22Rv1 (cell line): ENCODE data around the gene RRP12.

ENCODE experiments used
- CTCF ChIP-seq: fragments of 450-650 bp; IDR thresholded peaks from 2 replicates; pipeline ENCODE4 v1.5.1; 2017; ENCODE audit warnings: mild to moderate bottlenecking
- ZFX ChIP-seq: fragments of 450-650 bp; IDR thresholded peaks from 2 replicates; pipeline ENCODE4 v1.6.1; 2017; ENCODE audit warnings: antibody characterized with exemption, borderline replicate concordance

DNA sequence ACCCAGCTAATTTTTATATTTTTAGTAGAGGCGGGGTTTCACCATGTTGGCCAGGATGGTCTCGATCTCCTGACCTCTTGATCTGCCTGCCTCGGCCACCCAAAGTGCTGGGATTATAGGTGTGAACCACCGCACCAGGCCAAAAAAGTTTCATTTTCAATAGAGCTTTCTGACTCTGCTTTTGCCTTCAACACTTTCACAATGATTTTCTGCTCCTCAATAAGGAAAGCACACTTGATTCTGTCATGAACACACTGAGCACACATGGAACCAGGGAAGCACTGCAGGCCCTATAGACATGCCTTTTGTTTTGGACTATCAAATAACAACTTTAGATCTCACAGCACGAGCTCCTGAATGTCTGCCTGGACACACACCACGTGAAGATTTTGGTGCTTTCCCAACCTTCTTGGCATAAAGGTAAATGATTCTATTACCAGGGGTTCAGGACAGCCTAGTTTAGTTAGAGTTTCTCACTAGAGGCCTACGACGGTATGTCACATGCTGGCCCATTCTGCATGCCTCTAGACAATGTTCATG, 8.0 kb downstream of the RRP12 start:
- TF ChIP-seq CTCF (no peak), ZFX (no peak)
